WTC11 (cell line): ENCODE measurements around the gene EXOSC7.

Source experiments
- ATF1 ChIP-seq: sonication (generic); formaldehyde crosslinking; IDR thresholded peaks from 2 replicates; pipeline ENCODE4 v1.8.1; 2023; ENCODE audit warnings: mild to moderate bottlenecking, moderate library complexity, missing genetic modification reagents
- CBFB ChIP-seq: sonication (generic); formaldehyde crosslinking; IDR thresholded peaks from 2 replicates; pipeline ENCODE4 v1.8.1; 2022; ENCODE audit warnings: mild to moderate bottlenecking, low read depth, missing genetic modification reagents
- ELF4 ChIP-seq: sonication (generic); formaldehyde crosslinking; IDR thresholded peaks from 2 replicates; pipeline ENCODE4 v1.8.1; 2022; ENCODE audit warnings: low read depth, mild to moderate bottlenecking, moderate library complexity, missing genetic modification reagents
- ETV6 ChIP-seq: sonication (generic); formaldehyde crosslinking; IDR thresholded peaks from 2 replicates; pipeline ENCODE4 v1.8.1; 2022; ENCODE audit warnings: mild to moderate bottlenecking, missing genetic modification reagents
- TF ChIP-seq, protein P1 (sequence below): fragments of 200-600 bp; IDR thresholded peaks from 2 replicates; pipeline ENCODE4 v1.8.0; 2022; ENCODE audit warnings: antibody characterized with exemption
- TF ChIP-seq, protein P2 (sequence below): sonication (generic); formaldehyde crosslinking; IDR thresholded peaks from 2 replicates; pipeline ENCODE4 v1.8.1; 2023; ENCODE audit warnings: mild to moderate bottlenecking, missing genetic modification reagents, moderate library complexity
- TF ChIP-seq, protein P3 (sequence below): sonication (generic); formaldehyde crosslinking; IDR thresholded peaks from 2 replicates; pipeline ENCODE4 v1.8.1; 2022; ENCODE audit warnings: low read depth, mild to moderate bottlenecking, moderate library complexity, missing genetic modification reagents, borderline replicate concordance

DNA sequence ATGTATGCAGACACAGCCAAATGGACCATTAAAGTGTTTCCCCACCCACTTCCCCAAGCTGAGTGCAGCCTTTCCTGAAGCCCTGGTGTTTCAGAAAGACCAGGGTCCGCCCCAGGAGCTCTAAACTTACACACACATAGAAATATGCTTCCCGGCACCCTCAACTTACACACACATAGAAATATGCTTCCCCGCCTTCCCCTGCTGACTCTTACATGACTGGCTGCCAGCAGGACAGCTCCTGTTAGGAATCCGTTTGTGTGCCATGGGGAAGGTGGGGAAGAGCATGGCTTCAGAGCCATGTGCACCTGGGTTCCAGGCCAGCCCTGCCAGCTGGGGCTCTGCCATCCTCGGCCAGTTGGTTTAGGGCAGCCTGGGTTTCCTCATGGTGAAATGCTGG is 53.6 kb downstream of the EXOSC7 start:
- TF ChIP-seq ATF1 (no peak), ELF4 (CRISPR knock-in tag) (no peak), CBFB (CRISPR knock-in tag) (no peak), ETV6 (CRISPR knock-in tag) (no peak)
- TF ChIP-seq, protein P1, sequence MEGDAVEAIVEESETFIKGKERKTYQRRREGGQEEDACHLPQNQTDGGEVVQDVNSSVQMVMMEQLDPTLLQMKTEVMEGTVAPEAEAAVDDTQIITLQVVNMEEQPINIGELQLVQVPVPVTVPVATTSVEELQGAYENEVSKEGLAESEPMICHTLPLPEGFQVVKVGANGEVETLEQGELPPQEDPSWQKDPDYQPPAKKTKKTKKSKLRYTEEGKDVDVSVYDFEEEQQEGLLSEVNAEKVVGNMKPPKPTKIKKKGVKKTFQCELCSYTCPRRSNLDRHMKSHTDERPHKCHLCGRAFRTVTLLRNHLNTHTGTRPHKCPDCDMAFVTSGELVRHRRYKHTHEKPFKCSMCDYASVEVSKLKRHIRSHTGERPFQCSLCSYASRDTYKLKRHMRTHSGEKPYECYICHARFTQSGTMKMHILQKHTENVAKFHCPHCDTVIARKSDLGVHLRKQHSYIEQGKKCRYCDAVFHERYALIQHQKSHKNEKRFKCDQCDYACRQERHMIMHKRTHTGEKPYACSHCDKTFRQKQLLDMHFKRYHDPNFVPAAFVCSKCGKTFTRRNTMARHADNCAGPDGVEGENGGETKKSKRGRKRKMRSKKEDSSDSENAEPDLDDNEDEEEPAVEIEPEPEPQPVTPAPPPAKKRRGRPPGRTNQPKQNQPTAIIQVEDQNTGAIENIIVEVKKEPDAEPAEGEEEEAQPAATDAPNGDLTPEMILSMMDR = no peak
- TF ChIP-seq, protein P2, sequence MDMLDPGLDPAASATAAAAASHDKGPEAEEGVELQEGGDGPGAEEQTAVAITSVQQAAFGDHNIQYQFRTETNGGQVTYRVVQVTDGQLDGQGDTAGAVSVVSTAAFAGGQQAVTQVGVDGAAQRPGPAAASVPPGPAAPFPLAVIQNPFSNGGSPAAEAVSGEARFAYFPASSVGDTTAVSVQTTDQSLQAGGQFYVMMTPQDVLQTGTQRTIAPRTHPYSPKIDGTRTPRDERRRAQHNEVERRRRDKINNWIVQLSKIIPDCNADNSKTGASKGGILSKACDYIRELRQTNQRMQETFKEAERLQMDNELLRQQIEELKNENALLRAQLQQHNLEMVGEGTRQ (CRISPR knock-in tag) = no peak
- TF ChIP-seq, protein P3, sequence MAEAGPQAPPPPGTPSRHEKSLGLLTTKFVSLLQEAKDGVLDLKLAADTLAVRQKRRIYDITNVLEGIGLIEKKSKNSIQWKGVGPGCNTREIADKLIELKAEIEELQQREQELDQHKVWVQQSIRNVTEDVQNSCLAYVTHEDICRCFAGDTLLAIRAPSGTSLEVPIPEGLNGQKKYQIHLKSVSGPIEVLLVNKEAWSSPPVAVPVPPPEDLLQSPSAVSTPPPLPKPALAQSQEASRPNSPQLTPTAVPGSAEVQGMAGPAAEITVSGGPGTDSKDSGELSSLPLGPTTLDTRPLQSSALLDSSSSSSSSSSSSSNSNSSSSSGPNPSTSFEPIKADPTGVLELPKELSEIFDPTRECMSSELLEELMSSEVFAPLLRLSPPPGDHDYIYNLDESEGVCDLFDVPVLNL (CRISPR knock-in tag) = no peak
